Activated CD8-positive, alpha-beta memory T cell treated with anti-CD3 and anti-CD28 coated beads, Interleukin-2, amount 50 U/mL, for 48 hours (primary cell): ENCODE measurements around the gene CTNNA2.

Experiments
- DNase-seq: peaks from one replicate; pipeline ENCODE4 v3.0.0-alpha.2; 2020

CTNNA2 gene

DNA sequence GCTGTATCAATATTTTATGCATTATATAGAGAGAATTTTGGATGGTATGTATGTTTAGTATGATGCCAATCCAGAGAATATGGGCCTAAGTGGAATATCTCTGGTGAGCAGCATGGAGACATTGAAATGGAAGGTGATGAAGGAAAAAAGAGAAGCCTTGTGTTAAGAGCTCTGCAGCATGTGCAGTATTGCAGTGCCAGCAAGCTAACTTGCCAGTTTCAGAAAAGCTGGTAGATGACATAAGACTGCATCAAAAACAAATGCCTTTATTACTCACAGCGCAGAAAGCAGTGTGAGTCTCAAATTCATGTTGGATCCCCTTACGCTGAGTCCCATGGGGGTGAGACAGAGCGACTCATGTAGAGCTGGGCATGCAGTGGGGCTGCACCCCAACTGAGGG lies 280.2 kb downstream of the CTNNA2 start:
- no peak for DNase-seq

DNA sequence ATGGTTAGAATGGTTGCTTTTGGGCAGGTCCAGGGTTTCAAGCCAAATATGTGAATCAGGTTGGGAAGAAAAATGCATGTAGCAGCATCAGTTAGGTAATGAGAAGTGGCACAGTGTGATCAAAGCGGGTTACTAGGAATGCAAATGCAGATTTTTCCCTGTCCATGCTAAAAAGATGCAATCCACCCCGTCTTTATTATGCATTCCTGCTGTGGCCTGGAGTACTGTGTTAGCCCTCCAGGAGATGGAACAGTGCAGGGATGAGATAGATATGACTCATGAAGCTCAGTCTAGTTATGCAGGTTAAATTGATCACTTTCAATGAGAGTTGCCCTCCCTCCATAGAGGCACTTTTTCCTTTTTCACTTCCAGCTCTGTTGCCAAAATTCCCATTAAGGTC lies 283.8 kb downstream of the CTNNA2 start:
- no peak for DNase-seq

DNA sequence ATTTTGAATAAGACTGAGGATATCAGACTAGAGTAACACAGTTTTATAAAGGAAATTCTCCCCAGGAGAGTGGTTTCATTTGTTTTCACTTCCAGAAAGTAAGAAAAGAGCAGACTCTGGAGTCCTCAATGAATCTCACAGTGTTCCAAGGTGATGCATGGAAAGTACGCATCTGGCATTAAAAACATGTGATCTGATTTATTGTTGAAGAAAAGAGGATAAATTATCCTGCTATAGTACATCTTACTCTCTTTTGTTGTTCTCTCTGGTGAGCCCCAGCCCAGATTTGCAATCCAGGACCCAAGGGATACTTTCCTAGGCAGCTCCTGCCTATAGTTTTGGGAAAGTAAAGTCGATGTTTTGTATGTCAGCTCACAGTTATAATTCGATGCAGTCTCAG lies 285.9 kb downstream of the CTNNA2 start:
- no peak for DNase-seq

GRCh38 chr2:79799729-79800128 lies 286.9 kb downstream of the CTNNA2 start:
- no peak for DNase-seq

DNA sequence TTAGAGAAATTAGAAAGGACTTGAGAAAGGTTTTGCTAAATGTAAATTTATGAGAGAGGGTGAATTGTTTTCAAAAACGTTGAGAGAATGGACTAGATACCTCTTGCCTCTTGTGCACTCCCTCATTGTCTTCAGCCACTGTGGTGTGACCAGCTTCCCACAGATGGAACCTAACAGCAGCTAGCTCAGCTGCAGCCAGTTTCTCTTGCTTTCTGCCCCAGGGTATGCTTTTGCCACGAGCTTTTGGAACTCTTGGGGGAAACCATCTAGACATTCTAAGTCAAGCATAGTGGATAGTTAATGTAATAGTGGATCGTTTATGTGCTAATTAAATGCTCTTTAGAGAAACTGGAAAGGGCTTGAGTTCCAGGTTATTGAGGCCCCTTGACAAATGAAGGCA lies 288.2 kb downstream of the CTNNA2 start:
- no peak for DNase-seq

- no peak for DNase-seq
Observed at GRCh38 chr2:79817288-79817687, 304.4 kb downstream of the CTNNA2 start.

- DNase-seq, result no peak
Observed at GRCh38 chr2:79820281-79820680, 307.4 kb downstream of the CTNNA2 start.

GRCh38 chr2:79822136-79822535 lies 309.3 kb downstream of the CTNNA2 start:
- no peak for DNase-seq

- no peak for DNase-seq
Observed at GRCh38 chr2:79824086-79824786, 311.4 kb downstream of the CTNNA2 start.

GRCh38 chr2:79827881-79828280 lies 315.0 kb downstream of the CTNNA2 start:
- no peak for DNase-seq

DNA sequence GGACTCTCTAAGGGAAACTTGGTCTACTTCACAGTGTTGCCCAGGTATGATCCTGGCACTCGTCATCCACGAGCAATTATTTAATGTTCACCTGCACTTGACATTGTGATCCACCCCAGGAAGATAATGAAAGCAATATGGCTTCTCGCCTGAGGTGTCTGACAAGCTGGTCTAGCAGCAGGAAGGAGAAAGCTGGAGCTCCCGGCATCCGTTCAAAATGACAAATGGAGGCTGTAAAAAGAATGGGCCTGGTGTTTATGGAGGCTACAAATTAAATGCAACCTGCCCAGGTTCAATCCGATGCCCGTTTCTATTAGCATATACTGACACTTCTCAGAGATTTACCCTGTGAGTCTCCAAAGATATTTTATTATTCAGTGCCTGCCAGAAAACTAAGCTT lies 317.6 kb downstream of the CTNNA2 start:
- no peak for DNase-seq

- DNase-seq, result no peak
Observed at GRCh38 chr2:79831961-79832360, 319.1 kb downstream of the CTNNA2 start.

GRCh38 chr2:79832511-79833234 lies 319.8 kb downstream of the CTNNA2 start:
- no peak for DNase-seq

- no peak for DNase-seq
Observed at GRCh38 chr2:79833235-79833878, 320.5 kb downstream of the CTNNA2 start.

- no peak for DNase-seq
Observed at GRCh38 chr2:79835911-79836310, 323.1 kb downstream of the CTNNA2 start.

GRCh38 chr2:79844011-79844410 lies 331.2 kb downstream of the CTNNA2 start:
- no peak for DNase-seq

DNA sequence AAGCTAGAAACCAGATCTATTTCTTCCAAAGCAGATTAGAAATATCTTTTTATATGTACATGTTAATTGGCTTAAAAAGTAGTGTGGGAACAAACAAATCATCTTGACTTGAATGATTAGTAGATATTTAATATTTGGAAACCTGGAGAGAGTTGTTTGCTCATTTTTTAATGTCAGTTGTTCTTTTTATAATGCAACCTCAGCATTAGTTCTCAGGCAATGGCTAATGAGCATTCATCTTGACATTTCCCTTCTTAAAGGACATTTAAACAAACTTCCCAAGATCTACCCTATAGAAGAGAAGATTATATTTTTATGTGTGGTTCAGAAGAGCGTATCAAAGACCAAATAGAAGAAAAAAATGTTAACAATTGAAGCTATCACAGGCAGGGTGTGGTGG lies 334.0 kb downstream of the CTNNA2 start:
- DNase-seq, result no peak

DNA sequence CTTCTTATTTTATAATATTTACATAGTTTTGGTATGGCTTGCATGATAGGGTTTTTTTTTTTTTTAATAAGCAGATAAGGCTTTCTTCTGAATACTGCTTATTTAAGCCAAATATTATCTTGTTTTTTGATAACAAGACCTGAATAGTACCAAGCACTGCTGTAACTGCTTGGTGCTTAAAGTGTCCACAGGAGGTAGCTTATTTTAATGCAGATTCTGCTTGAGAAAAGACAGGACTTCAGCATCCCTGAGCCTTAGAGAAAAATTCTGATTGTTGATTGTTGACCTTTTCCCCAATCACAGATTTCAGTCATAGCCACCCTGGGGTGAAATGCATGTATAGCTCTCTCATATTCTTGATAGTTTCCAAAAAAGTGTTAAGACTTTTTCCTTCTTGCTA lies 336.4 kb downstream of the CTNNA2 start:
- DNase-seq, result no peak

DNA sequence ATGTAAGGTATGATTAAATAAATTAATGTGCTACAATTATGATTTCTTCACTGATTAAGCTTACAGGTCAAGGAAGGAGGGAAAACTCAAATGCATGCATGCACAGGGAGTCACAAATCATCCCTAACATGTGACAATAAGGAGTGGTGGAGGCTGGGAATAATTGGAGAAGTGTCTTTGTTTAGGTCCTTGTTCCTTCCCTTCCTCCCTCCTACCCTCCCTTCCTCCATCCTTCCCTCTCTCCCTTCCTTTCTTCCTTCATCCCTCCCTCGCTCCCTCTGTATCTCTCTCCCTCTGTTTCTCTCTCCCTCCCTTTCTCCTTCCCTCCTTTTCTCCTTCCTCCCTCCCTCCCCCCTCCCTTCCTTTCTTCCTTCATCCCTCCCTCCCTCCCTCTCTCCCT lies 337.1 kb downstream of the CTNNA2 start:
- no peak for DNase-seq

DNA sequence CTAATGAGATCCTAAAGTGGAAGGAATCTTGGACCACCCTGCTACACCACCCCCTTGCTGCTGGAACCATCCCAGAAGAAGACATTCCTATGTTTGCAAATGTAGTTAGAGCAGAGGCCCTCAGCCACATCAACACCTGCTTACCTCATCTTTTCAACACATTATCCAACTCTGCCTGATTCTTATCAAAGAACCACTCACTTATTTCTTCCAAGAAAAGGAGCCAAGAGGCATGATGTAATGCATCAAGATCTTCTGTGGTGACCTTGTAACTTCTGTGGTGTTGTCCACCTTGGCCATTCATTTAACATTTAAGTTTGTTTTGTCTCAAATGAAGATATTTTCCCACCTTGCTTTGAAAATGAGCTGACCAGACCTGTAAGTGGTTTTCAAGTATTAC lies 338.1 kb downstream of the CTNNA2 start:
- DNase-seq, result no peak

- no peak for DNase-seq
Observed at GRCh38 chr2:79855264-79856006, 342.6 kb downstream of the CTNNA2 start.

DNA sequence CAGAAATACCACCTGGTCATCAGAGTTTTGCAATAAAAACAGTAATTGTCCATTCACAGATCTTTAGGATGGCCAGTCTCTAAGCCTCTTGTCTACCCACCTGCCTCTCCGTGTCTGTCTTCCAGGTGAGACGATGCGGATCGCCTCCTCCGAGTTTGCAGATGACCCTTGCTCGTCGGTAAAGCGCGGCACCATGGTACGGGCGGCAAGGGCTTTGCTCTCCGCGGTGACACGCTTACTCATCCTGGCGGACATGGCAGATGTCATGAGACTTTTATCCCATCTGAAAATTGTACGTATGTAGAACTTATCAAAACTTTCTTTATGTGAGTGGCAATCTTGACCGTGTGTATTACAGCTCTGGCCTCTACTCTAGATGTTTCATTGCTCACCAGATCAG lies 345.0 kb downstream of the CTNNA2 start:
- no peak for DNase-seq

- no peak for DNase-seq
Observed at GRCh38 chr2:79860228-79861058, 347.6 kb downstream of the CTNNA2 start.
